Epithelial cell of prostate (primary cell): Measurements from ENCODE around the gene LAMA5.
"Not testable (repeated sequence)": the region's sequence is repeated elsewhere in the genome, so short reads cannot be mapped to it uniquely, and the experiment has no call there.

ENCODE experiments used
- DNase-seq: peaks from one replicate; pipeline ENCODE4 v3.0.0-alpha.2; 2011; ENCODE audit warnings: low read depth, low spot score
- H3K27ac ChIP-seq: fragments of 450-650 bp; 2 replicates; pipeline ENCODE4 v1.5.1; 2017; ENCODE audit warnings: mild to moderate bottlenecking

Gene LAMA5

GRCh38 chr20:62389601-62390087 is 22.5 kb upstream of the LAMA5 start:
- no peak for DNase-seq
- no peak overlapping the region for H3K27ac ChIP-seq

DNA sequence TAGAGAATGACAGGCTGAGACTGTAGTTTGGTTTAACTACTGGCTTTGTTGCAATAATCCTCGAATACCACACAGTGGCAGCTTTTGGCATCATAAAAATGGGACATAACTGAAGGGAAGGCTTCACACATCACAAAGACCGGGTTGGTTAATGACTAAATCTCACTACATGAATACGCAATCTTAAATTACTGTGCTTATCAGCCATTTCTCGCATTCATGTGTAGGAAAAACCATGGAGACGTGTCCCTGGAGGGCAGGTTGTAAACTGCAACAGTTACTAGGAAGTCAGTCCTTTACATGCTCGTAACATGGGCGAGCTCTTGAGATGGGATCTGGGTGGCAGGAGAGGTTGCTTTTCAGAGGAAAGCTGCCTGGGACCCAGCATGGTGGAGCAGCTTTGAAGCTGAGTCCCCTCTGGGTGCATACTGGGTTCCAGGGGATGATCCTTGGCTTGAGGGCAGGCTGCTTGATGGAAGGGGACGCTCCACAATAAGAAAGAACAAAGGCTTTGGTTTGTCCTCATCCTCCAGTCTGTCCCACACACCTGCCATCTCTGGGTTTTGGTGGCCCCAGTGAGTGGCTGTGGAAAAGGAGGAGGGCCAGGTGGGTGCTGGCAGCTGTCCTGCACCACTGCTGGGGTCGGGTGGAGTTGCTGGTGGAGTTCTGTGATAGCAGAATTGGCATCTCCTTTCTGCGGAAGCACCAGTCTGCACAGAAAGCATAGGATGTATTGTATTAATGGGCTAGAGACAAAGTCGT is 21.9 kb upstream of the LAMA5 start:
- DNase-seq = no peak
- H3K27ac ChIP-seq = no peak overlapping the region

DNA sequence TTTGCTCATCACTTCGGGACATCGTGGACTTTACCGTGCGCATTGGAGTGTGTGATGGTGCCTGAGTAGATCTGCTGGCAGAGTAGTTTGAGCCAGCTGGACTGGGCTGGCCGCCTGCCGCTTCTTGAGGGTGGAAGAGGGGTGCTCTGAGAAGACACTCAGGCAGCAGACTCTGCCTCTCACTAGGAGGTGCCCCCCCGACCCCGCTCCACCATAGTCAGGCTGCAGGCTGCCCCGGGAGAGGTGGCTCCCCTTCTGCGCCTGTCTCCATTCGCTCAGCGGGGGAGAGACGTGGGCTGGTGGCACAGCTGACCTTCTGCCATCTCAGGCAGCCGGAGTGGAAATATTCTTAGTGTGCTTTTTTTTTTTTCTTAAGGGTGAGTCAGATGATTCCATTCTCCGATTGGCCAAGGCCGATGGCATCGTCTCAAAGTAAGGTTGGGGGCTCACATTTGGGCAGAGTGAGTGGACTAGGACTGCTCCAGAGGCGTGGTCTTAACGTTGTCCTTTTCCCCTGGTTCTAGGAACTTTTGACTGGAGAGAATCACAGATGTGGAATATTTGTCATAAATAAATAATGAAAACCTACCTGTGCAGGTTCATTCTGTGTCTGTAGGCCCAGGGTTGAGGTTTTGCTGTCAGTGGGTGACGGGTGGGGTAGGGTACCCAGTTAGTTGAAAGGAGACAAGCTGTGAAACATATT is 21.0 kb upstream of the LAMA5 start:
- H3K27ac ChIP-seq = peak overlapping the region; percentile 79

GRCh38 chr20:62387219-62387913 is 20.3 kb upstream of the LAMA5 start:
- no peak for DNase-seq
- H3K27ac ChIP-seq = peak overlapping the region; percentile 79

More for the DNA sequence above, 21.0 kb upstream of the LAMA5 start:
- no peak for DNase-seq

GRCh38 chr20:62386383-62387218 is 19.5 kb upstream of the LAMA5 start, which contains the start of gene RPS21:
RPS21 (plus strand) TSS chr20:62387103; CDS start chr20:62387339, 236 bp downstream.
- H3K27ac ChIP-seq = peak within 1 kb of the TSS; percentile 79
- peak; percentile 60 for DNase-seq

- no peak overlapping the region for H3K27ac ChIP-seq
- DNase-seq = peak; percentile 31
These were observed 15.4 kb upstream of the LAMA5 start for GRCh38 chr20:62382306-62383198.

DNA sequence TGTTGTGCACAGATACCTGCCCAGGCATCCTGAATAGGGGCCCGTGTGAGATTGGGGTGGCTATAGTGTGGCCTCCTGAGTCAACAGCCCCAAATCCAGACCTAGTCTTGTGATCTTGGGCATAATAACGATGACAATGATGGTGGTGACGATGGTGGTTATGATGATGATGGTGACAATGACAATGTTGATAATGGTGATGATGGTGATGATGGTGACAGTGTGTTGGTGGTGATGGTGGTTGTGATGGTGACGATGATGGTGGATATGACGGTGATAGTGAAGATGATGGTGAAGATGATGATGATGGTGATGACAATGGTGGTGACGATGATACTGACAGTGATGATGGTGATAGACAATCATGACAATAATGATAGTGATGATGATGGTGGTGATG is 14.7 kb upstream of the LAMA5 start:
- no peak for DNase-seq
- H3K27ac ChIP-seq = peak overlapping the region; percentile 7

DNA sequence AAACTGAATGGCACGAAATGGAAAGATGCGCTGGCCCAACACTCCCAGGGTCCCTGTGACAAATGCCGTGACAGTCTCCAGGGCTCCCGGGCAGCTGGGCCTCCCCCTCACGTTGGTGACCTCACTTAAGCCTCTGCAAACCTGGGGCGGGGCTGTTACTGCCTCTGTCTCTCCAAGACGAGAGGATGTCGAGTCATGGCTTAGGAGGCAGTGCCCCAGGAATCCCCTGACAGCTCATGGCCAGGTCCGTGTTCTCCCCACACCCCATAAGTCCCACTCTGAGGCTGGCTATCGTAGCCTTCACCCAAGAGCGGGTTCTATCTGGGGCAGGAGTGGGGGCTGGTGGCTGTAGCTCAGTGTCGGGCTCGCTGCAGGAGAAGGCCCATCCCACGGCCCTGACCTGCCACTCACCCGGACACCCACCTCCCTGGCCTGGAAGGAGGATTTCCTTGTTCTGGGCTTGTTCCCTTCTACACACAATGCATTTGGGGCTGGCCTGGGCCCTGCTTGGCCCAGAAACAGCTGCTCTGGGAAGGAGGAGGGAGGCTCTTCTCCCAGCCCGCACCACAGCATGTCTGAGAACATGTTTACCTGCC is 14.2 kb upstream of the LAMA5 start:
- DNase-seq = peak; percentile 53

DNA sequence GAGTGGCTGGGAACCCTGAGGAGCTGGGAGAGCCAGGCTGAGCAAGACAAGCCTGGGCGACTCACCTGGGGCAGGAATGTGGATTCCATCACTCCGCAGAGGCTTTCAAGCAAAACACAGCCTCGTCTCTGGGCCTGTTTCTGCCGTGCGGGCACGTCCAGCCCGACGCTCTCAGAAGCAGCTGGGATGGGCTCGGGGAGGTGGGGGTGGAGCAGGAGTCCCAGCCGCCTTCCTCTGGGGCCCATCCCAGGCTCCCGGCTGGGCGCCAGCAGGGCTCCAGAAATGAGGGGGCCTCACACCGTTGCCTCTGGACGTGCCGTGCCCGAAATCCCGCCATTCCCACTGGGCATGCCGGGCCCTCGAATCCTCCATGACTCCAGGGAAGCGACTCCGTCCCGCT is 11.1 kb upstream of the LAMA5 start:
- H3K27ac ChIP-seq = peak overlapping the region; percentile 97
- DNase-seq = peak; percentile 85

More for the DNA sequence above, 14.2 kb upstream of the LAMA5 start:
- peak overlapping the region; percentile 7 for H3K27ac ChIP-seq

GRCh38 chr20:62377615-62378178 is 10.6 kb upstream of the LAMA5 start:
- DNase-seq = no peak
- H3K27ac ChIP-seq = peak overlapping the region; percentile 97

DNA sequence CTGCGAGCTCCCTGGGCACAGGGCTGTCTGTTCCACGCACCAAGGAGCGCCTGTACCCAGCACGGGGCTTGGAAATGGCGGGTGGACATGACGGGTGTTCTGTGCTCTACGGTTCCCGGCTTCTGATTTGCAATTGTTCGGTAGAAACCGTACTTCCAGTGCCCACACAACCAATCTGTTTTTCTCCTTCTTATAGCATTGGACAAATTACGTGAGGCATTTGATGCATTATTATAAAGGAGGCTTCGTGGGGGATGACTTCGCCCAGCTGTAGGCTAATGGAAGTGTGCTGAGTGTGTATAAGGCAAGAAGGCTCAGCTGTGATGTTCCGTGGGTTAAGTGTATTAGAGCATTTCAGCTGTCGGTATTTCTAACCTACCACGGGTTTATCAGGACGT is 10.0 kb upstream of the LAMA5 start:
- H3K27ac ChIP-seq = peak overlapping the region; percentile 97
- DNase-seq = no peak

DNA sequence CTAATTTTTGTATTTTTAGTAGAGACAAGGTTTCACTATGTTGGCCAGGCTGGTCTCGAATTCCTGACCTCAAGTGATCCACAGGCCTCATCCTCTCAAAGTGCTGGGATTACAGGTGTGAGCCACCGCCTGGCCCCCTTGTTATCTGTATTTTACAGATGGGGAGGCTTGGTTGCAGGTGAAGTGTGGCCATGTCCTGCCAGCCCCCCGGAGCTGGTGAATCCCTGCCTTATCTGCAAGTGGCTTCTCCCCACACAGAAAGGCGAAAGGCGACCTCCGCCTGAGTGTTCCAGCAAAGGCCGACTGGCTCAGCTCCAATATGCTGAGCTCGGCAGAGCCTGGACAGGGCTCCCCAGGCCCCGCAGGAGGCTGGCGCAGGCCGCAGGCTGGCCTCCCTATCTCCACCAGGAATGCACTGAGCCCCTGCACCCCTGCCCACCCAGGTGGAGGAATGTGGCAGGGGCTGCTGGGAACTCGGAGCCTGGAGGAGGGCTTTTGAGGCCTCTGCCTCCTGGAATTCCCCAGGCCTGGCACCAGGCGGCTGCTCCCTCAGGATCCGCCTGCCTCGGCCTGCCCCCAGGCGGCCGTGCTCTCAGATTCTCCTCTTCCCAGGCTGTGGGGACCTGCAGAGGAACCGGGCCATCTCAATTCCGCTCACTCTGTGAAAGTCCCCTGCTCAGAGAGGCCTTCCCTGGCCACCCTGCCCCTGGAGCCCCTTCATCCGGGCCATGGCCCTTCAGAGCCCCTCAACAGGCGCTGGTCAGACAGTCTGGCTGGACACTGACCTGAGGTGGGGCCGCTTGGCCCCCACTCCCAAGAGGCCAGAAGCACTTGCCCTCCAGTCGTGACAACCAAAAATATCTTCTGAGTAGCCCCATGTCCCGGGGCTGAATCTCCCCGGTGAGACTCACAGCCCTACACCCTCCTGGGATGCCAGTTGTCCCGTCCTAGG is 9.3 kb upstream of the LAMA5 start:
- H3K27ac ChIP-seq = peak overlapping the region; percentile 97
- DNase-seq = no peak

DNA sequence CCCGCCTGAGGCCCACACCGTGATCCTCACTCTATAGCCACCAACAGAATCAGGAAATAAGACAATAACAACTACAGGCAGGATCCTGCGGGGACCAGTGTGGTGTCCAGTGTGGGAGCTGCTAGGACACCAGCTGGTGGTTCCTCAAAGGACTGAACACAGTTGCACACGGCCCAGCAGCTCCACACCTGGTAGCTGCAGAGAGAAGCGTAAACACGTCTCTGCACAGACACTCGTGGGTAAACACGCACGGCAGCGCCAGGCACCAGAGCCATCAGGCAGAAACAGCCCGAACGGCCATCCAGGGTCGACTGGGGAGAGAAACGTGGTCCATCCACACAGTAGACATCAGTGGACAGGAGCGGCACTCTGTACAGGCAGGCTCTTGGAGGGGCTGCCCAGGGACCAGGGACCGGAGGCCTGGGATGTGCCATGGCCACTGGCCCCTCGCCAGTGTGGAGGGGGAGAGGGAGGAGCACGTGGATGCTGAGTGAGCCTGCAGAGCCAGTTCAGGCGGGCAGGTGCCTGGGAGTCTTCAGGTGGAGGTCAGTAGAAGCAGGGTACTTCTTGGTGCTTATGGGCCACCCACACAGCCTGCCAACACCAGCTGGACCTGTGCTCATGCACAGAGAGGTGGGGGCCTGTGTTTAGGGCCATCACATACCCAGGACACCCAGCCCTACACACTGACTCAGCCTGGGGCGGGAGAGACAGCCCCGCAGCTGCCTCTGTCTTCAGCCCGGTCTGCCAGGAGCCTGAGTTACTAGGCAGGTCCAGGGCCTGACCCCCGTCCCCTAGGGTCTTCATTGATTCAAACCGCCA is 7.4 kb upstream of the LAMA5 start:
- no peak for DNase-seq
- H3K27ac ChIP-seq = no peak overlapping the region

DNA sequence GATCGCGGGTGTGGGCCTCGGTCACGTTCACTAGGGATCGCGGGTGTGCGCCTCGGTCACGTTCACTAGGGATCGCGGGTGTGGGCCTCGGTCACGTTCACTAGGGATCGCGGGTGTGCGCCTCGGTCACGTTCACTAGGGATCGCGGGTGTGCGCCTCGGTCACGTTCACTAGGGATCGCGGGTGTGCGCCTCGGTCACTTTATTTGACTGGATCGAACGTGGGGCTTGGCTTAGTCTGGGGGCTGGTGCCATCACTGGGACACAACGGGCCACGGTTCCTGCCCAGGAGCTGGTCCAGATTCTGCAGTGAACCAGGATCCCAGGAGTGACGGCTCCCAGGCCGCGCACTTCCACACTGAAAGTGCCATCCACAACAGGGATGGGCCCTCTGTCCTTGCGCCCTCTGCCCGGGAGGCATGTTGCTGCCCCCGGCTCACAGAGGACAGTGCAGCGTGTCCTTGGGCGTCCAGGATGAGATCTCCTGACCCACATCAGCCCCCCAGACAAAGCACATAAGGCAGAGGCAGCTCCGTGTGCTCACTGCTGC is 6.6 kb upstream of the LAMA5 start:
- DNase-seq, H3K27ac ChIP-seq: not testable (repeated sequence)

- no peak overlapping the region for H3K27ac ChIP-seq
- no peak for DNase-seq
These were observed 5.2 kb upstream of the LAMA5 start for GRCh38 chr20:62372042-62372993.
